Chondrocyte (in vitro differentiated cells): Measurements from ENCODE around the gene PITPNM2. TPM values are rescaled to one million over a fixed set of nuclear protein-coding genes. Genes with fewer than 3 reads are reported as not detected.

ENCODE experiments used
- DNase-seq: peaks from one replicate; pipeline ENCODE4 v3.0.0; 2021; ENCODE audit warnings: mixed read lengths, low spot score
- H3K27ac Mint-ChIP-seq: one replicate; pipeline ENCODE4 v1.8.0; 2021; ENCODE audit warnings: mild to moderate bottlenecking, moderate library complexity, mixed read lengths; ENCODE audit not compliant: unreplicated experiment
- H3K27me3 Mint-ChIP-seq: 2 replicates; pipeline ENCODE4 v1.8.0; 2021; ENCODE audit warnings: low read depth, mixed read lengths
- H3K36me3 Mint-ChIP-seq: 2 replicates; pipeline ENCODE4 v1.8.0; 2021; ENCODE audit warnings: low read depth, mixed read lengths
- H3K4me1 Mint-ChIP-seq: 2 replicates; pipeline ENCODE4 v1.8.0; 2021; ENCODE audit warnings: low read depth, mild to moderate bottlenecking, mixed read lengths
- H3K4me3 Mint-ChIP-seq: one replicate; pipeline ENCODE4 v1.8.0; 2021; ENCODE audit warnings: mild to moderate bottlenecking, moderate library complexity, mixed read lengths; ENCODE audit not compliant: unreplicated experiment
- H3K9me3 Mint-ChIP-seq: 2 replicates; pipeline ENCODE4 v1.8.0; 2021; ENCODE audit warnings: low read depth, mixed read lengths
- total RNA-seq: library from RNA; stranded (reverse); gene quantifications from 3 replicates; pipeline ENCODE4 v1.2.1, GENCODE V29; 2021
- TF ChIP-seq, protein P1 (sequence below): fragments of 200-600 bp; sonication (generic); IDR thresholded peaks from 2 replicates; pipeline ENCODE4 v1.5.0; 2021; ENCODE audit warnings: antibody characterized with exemption, mild to moderate bottlenecking, moderate library complexity

The PITPNM2 gene
- total RNA-seq, 1 donor from 2014 or later: 11.5 TPM

DNA sequence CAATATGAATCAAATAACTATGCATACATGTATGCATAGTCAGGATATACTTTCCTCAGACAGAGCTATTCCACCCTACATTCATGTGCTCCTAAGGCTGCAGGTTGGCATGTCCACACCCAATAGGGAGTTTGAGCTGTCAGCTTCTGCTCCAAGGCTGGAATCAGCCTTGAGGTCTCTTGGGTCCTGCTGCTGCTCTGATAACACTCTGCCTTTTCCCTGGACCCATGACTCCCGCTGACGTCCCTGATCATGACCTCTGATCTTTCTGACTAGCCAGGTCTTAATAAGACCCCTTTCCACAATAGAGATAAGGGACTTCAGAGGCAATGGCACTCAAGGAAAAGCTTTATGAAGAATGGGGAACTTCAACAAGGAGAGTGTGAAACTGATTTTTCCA, 5.7 kb downstream of the PITPNM2 start:
- DNase-seq: no peak
- Mint-ChIP-seq H3K27ac (no peak overlapping the region), H3K36me3 (no peaks in the 10 kb centered on the region), H3K4me1 (peaks cover 42% of the 10 kb centered on the region), H3K9me3 (no peaks in the 10 kb centered on the region), H3K27me3 (no peaks in the 10 kb centered on the region), H3K4me3 (no peak overlapping the region)
- TF ChIP-seq, protein P1, sequence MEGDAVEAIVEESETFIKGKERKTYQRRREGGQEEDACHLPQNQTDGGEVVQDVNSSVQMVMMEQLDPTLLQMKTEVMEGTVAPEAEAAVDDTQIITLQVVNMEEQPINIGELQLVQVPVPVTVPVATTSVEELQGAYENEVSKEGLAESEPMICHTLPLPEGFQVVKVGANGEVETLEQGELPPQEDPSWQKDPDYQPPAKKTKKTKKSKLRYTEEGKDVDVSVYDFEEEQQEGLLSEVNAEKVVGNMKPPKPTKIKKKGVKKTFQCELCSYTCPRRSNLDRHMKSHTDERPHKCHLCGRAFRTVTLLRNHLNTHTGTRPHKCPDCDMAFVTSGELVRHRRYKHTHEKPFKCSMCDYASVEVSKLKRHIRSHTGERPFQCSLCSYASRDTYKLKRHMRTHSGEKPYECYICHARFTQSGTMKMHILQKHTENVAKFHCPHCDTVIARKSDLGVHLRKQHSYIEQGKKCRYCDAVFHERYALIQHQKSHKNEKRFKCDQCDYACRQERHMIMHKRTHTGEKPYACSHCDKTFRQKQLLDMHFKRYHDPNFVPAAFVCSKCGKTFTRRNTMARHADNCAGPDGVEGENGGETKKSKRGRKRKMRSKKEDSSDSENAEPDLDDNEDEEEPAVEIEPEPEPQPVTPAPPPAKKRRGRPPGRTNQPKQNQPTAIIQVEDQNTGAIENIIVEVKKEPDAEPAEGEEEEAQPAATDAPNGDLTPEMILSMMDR: no peak

DNA sequence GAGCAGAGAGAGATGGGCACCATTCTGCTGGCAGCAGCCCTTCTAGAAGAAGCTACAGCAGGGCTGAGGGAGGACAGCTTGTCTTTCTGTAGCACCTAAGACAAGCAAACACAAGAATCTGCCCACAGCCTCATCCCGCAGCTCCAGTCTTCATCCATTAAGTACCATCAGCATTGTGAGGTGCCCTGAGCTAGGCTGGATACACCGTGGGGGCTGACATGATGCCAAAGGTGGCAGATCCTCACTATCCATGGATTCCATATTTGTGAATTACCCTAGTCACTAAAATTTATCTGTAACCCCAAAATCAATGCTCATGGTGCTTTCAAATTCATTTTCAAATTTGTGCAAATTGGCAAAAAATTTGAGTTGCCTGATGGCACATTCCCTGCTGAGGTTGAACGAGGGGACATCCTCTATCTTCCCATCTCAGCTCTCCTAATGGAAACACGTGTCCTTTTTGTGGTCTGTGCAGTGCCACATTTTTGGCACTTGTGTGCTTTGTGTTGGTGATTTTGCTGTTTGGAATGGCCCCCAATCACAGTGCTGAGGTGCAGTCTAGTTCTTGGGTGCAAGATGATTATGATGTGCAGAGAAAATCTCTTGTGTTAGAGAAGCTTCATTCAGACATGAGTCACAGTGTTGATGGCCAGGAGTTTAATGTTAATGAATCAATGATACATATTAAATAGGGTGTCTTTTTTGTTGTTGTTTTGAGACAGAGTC, 7.0 kb downstream of the PITPNM2 start:
- H3K27ac Mint-ChIP-seq: no peak overlapping the region
- peaks cover 40% of the 10 kb centered on the region for H3K4me1 Mint-ChIP-seq
- H3K36me3 Mint-ChIP-seq: no peaks in the 10 kb centered on the region
- H3K4me3 Mint-ChIP-seq: no peak overlapping the region
- no peaks in the 10 kb centered on the region for H3K27me3 Mint-ChIP-seq
- H3K9me3 Mint-ChIP-seq: no peaks in the 10 kb centered on the region
- DNase-seq: no peak
- TF ChIP-seq, protein P1: no peak

DNA sequence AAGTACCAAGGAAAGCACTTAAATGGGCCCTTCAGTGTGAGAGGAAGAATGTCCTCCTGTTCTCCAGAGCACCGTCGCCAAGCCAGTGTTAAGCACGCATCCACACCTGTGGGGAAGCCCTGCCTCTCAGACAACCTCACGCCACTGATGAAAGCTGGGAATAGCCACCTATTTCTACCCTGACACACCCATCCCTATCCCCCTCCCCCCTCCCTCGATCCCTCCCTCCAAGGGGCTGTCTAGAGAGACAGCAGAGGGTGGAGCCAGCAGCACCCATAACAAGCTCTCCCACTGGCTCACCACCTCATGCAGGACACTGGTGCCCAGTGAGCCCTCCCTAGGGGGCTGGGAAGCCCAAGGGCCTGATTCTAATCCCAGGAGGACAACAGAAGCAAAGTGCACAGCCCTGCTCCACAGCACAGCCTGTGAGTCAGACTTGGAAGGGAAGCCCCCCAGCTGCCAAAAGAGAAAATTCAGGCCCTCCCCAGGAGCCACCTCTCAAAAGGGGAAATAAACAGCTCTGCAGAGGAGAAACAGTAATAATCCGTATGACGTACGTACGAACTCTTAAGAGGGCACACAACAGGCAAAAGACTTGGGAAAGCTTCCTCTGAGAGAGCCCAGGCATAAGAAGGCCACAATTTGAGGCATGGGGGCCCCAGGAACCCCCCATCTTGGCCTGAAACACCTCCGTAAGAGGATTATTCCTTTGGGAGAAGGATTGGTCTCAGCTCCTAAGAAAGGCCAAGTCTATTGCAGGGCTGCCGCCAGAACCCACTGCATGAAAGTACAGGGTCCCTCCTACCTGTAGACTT, 7.8 kb downstream of the PITPNM2 start:
- Mint-ChIP-seq H3K27ac (no peak overlapping the region), H3K27me3 (no peaks in the 10 kb centered on the region), H3K4me3 (no peak overlapping the region), H3K36me3 (no peaks in the 10 kb centered on the region), H3K9me3 (no peaks in the 10 kb centered on the region), H3K4me1 (peaks cover 40% of the 10 kb centered on the region)
- TF ChIP-seq, protein P1: no peak
- no peak for DNase-seq

DNA sequence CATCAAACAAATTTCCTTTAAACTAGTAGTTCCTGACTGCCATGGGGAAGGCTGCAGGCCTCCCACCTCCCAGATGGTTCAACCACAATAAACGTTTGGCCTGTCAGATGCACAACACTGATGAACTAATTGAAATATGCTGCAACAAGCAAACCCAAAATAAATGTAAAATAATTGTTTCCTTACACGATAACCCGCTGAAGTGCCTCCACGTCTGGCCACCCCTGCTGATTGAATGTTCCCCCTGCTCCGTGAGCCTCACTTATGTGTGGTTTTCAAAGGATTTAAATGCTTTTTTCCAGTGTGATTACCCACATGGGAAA, 8.4 kb downstream of the PITPNM2 start:
- no peak overlapping the region for H3K4me3 Mint-ChIP-seq
- TF ChIP-seq, protein P1: no peak
- no peak for DNase-seq
- no peaks in the 10 kb centered on the region for H3K27me3 Mint-ChIP-seq
- no peak overlapping the region for H3K27ac Mint-ChIP-seq
- H3K36me3 Mint-ChIP-seq: no peaks in the 10 kb centered on the region
- no peaks in the 10 kb centered on the region for H3K9me3 Mint-ChIP-seq
- H3K4me1 Mint-ChIP-seq: peaks cover 40% of the 10 kb centered on the region

DNA sequence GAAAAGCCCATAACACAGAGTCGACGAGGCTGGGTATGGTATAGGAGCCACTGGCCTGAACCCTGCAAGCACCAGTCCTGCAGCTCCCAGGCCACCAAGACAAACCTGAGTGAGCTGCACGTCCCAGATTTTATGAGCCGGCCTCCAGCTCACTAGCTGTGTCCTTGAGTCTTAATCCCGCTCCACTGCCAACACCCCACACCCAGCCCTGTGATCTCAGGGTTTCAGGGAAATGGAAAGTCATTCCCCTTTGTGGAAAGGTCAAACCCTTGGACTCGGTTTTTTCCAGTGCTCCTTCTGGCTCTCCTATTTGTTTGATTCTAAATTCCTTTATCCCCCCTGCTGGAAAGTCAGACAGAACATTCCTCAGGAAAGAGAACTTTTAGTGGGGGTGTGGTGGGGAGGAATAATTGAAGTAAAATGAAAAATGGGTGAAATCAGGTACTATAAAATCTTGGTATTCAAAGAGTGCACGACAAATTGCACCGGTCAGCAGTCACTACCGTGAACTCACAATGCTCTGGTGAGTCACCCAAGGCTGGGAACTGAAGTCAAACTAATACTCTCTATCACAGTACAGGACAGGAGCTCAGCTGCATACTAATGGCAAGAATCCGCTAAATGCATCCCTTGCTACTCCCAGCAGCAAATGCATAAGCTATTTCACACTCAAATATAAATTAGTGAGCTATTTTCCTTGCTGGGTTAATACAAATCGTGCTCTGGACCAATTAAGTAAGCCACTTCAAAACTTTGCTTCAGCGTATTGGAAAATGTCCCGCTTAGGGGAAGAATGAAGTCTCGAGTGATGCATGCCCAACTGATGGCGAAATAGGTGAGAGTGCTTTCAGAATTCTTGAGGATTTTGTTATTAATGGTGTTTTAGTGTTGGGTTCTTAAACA, 9.0 kb downstream of the PITPNM2 start:
- no peak for DNase-seq
- Mint-ChIP-seq H3K4me1 (peaks cover 40% of the 10 kb centered on the region), H3K4me3 (no peak overlapping the region), H3K9me3 (no peaks in the 10 kb centered on the region), H3K27ac (peak overlapping the region; percentile 90), H3K36me3 (no peaks in the 10 kb centered on the region), H3K27me3 (no peaks in the 10 kb centered on the region)
- TF ChIP-seq, protein P1: peak; percentile 9
